ENCODE measurements around the gene CCDC85C.

CCDC85C gene

GRCh38 chr14:99478128-99478527 lies 125.9 kb downstream of the CCDC85C start:
- TF ChIP-seq TAF1 (IDR thresholded peaks at IDR 0.05; ENCODE audit: low read depth) (no peak), USF1 (IDR thresholded peaks at IDR 0.05) (no peak), EGR1 (IDR thresholded peaks at IDR 0.05) (no peak), NFIC (IDR thresholded peaks at IDR 0.05) (no peak), CEBPB (IDR thresholded peaks at IDR 0.05) (no peak), EP300 (IDR thresholded peaks at IDR 0.05; ENCODE audit: borderline replicate concordance) (no peak), REST (IDR thresholded peaks at IDR 0.05; ENCODE audit: low read depth) (no peak), FOXM1 (IDR thresholded peaks at IDR 0.05; ENCODE audit: borderline replicate concordance, low read depth) (no peak), YY1 (IDR thresholded peaks at IDR 0.05; ENCODE audit: low read depth) (no peak), RAD21 (IDR thresholded peaks at IDR 0.05; ENCODE audit: low read depth) (no peak), TCF12 (IDR thresholded peaks at IDR 0.05; ENCODE audit: low read depth) (no peak), TEAD4 (IDR thresholded peaks at IDR 0.05) (no peak), CREB1 (IDR thresholded peaks at IDR 0.05; ENCODE audit: low read depth) (no peak), ZBTB7A (IDR thresholded peaks at IDR 0.05; ENCODE audit: low read depth) (no peak), MAX (IDR thresholded peaks at IDR 0.05) (no peak)

GRCh38 chr14:99476864-99477263 lies 127.1 kb downstream of the CCDC85C start:
- no peak for TF ChIP-seq CREB1 (IDR thresholded peaks at IDR 0.05; ENCODE audit: low read depth)
- TF ChIP-seq ZBTB7A (IDR thresholded peaks at IDR 0.05; ENCODE audit: low read depth), result no peak
- no peak for TF ChIP-seq TEAD4 (IDR thresholded peaks at IDR 0.05)
- no peak for TF ChIP-seq MAX (IDR thresholded peaks at IDR 0.05)
- no peak for TF ChIP-seq YY1 (IDR thresholded peaks at IDR 0.05; ENCODE audit: low read depth)
- TF ChIP-seq TCF12 (IDR thresholded peaks at IDR 0.05; ENCODE audit: low read depth), result no peak
- TF ChIP-seq EP300 (IDR thresholded peaks at IDR 0.05; ENCODE audit: borderline replicate concordance), result no peak
- TF ChIP-seq FOXM1 (IDR thresholded peaks at IDR 0.05; ENCODE audit: borderline replicate concordance, low read depth), result no peak
- TF ChIP-seq REST (IDR thresholded peaks at IDR 0.05; ENCODE audit: low read depth), result no peak
- no peak for TF ChIP-seq TAF1 (IDR thresholded peaks at IDR 0.05; ENCODE audit: low read depth)
- no peak for TF ChIP-seq CEBPB (IDR thresholded peaks at IDR 0.05)
- TF ChIP-seq RAD21 (IDR thresholded peaks at IDR 0.05; ENCODE audit: low read depth), result no peak
- TF ChIP-seq NFIC (IDR thresholded peaks at IDR 0.05), result no peak
- TF ChIP-seq USF1 (IDR thresholded peaks at IDR 0.05), result no peak
- no peak for TF ChIP-seq EGR1 (IDR thresholded peaks at IDR 0.05)

- TF ChIP-seq CREB1 (IDR thresholded peaks at IDR 0.05; ENCODE audit: low read depth) (no peak), TCF12 (IDR thresholded peaks at IDR 0.05; ENCODE audit: low read depth) (no peak), CEBPB (IDR thresholded peaks at IDR 0.05) (no peak), YY1 (IDR thresholded peaks at IDR 0.05; ENCODE audit: low read depth) (no peak), FOXM1 (IDR thresholded peaks at IDR 0.05; ENCODE audit: borderline replicate concordance, low read depth) (no peak), NFIC (IDR thresholded peaks at IDR 0.05) (no peak), REST (IDR thresholded peaks at IDR 0.05; ENCODE audit: low read depth) (no peak), EP300 (IDR thresholded peaks at IDR 0.05; ENCODE audit: borderline replicate concordance) (no peak), EGR1 (IDR thresholded peaks at IDR 0.05) (no peak), TEAD4 (IDR thresholded peaks at IDR 0.05) (no peak), RAD21 (IDR thresholded peaks at IDR 0.05; ENCODE audit: low read depth) (no peak), TAF1 (IDR thresholded peaks at IDR 0.05; ENCODE audit: low read depth) (no peak), USF1 (IDR thresholded peaks at IDR 0.05) (no peak)
These were observed 128.3 kb downstream of the CCDC85C start for GRCh38 chr14:99475660-99476059.

- TF ChIP-seq FOXM1 (IDR thresholded peaks at IDR 0.05; ENCODE audit: borderline replicate concordance, low read depth), result no peak
- no peak for TF ChIP-seq TCF12 (IDR thresholded peaks at IDR 0.05; ENCODE audit: low read depth)
- no peak for TF ChIP-seq EGR1 (IDR thresholded peaks at IDR 0.05)
These were observed 128.8 kb downstream of the CCDC85C start for GRCh38 chr14:99475179-99475578.
